MCF 10A (cell line): ENCODE data around the gene CBY2. TPM values are rescaled to one million over a fixed set of nuclear protein-coding genes. Genes with fewer than 3 reads are reported as not detected.

Experiments used
- BruUV-seq: library from RNA; stranded (reverse); fragments of 400-500 nt; replicated peaks from 2 replicates; lab custom pipeline; 2021; lab: Mats Ljungman, UMichigan
- CTCF ChIA-PET: fragments of 300-600 bp; sonication (Branson Sonifier 250); formaldehyde crosslinking; extraction: SDS; loops from one replicate; lab custom pipeline; 2021; ENCODE audit warnings: antibody characterized with exemption, inconsistent platforms; lab: Yijun Ruan, JAX
- POLR2A ChIA-PET: fragments of 300-600, 350-650 bp; sonication (Branson Sonifier 250); formaldehyde crosslinking; extraction: SDS; loops from one replicate; lab custom pipeline; 2020; ENCODE audit warnings: antibody characterized with exemption, inconsistent platforms; lab: Yijun Ruan, JAX
- DNase-seq: peaks from one replicate; pipeline ENCODE4 v3.0.0-alpha.2; 2018; ENCODE audit not compliant: unreplicated experiment
- H3K27ac Mint-ChIP-seq: one replicate; pipeline ENCODE4 v1.8.0; 2022; ENCODE audit warnings: mild to moderate bottlenecking, low read depth, mixed read lengths; ENCODE audit not compliant: unreplicated experiment
- H3K27me3 Mint-ChIP-seq: one replicate; pipeline ENCODE4 v1.8.0; 2022; ENCODE audit warnings: mixed read lengths; ENCODE audit not compliant: insufficient read depth, unreplicated experiment
- H3K36me3 Mint-ChIP-seq: one replicate; pipeline ENCODE4 v1.8.0; 2022; ENCODE audit warnings: mild to moderate bottlenecking, moderate library complexity, mixed read lengths; ENCODE audit not compliant: insufficient read depth, unreplicated experiment
- H3K4me1 Mint-ChIP-seq: one replicate; pipeline ENCODE4 v1.8.0; 2022; ENCODE audit warnings: mixed read lengths; ENCODE audit not compliant: insufficient read depth, unreplicated experiment
- H3K4me3 Mint-ChIP-seq: one replicate; pipeline ENCODE4 v1.8.0; 2022; ENCODE audit warnings: mild to moderate bottlenecking, moderate library complexity, mixed read lengths; ENCODE audit not compliant: unreplicated experiment
- H3K9me3 Mint-ChIP-seq: one replicate; pipeline ENCODE4 v1.8.0; 2022; ENCODE audit warnings: mixed read lengths; ENCODE audit not compliant: unreplicated experiment
- CTCF ChIP-seq: fragments of 200-600 bp; IDR thresholded peaks from one replicate; pipeline ENCODE4 v1.8.0; 2022; ENCODE audit warnings: antibody characterized with exemption, mild to moderate bottlenecking; ENCODE audit not compliant: unreplicated experiment
- intact Hi-C: fragments of 100-400 bp; cut with micrococcal nuclease; formaldehyde crosslinking; loops from 2 replicates; pipeline ENCODE4 v1.14.1; 2022
- total RNA-seq: library from RNA; stranded (reverse); gene quantifications from 2 replicates; pipeline ENCODE4 v1.2.3, GENCODE V29; 2022

Gene CBY2
- total RNA-seq, 1 experiment from 2014 or later: not detected

GRCh38 chr13:45695198-45695730, 6.9 kb upstream of the CBY2 start:
- H3K4me1 Mint-ChIP-seq: no peaks in the 10 kb centered on the region
- ChIA-PET POLR2A (no interaction called here), CTCF (interaction anchor here (0.5 kb wide), 1 partner anchor 82 kb away, joined by 4 read pairs; no protein-coding TSS in a partner anchor)
- no peak for DNase-seq
- no peaks in the 10 kb centered on the region for H3K36me3 Mint-ChIP-seq
- no TSS peak for BruUV-seq
- H3K27ac Mint-ChIP-seq: no peak overlapping the region
- H3K4me3 Mint-ChIP-seq: no peak overlapping the region
- TF ChIP-seq CTCF: no peak
- no peaks in the 10 kb centered on the region for H3K9me3 Mint-ChIP-seq
- peaks cover 39% of the 10 kb centered on the region for H3K27me3 Mint-ChIP-seq
- intact Hi-C loops: no loop called here

GRCh38 chr13:45696610-45697226, 5.4 kb upstream of the CBY2 start:
- POLR2A ChIA-PET: interaction anchor here (0.6 kb wide), 1 partner anchor 177 kb away, joined by 4 read pairs; no protein-coding TSS in a partner anchor
- BruUV-seq: no TSS peak
- CTCF ChIA-PET: interaction anchor here (0.8 kb wide), 1 partner anchor 74 kb away, joined by 3 read pairs; no protein-coding TSS in a partner anchor
- Mint-ChIP-seq H3K4me1 (no peaks in the 10 kb centered on the region), H3K27me3 (peaks cover 39% of the 10 kb centered on the region), H3K27ac (no peak overlapping the region), H3K9me3 (no peaks in the 10 kb centered on the region), H3K36me3 (no peaks in the 10 kb centered on the region), H3K4me3 (no peak overlapping the region)
- intact Hi-C loops: no loop called here
- DNase-seq: peak; percentile 59
- no peak for TF ChIP-seq CTCF

GRCh38 chr13:45700971-45701900, 884 bp upstream of the CBY2 start:
- no peaks in the 10 kb centered on the region for H3K36me3 Mint-ChIP-seq
- DNase-seq: no peak
- ChIA-PET CTCF (interaction anchor here (1.1 kb wide), 1 partner anchor 77 kb away, joined by 4 read pairs; no protein-coding TSS in a partner anchor), POLR2A (no interaction called here)
- TF ChIP-seq CTCF: no peak
- no peaks in the 10 kb centered on the region for H3K4me1 Mint-ChIP-seq
- H3K27me3 Mint-ChIP-seq: peaks cover 68% of the 10 kb centered on the region
- H3K9me3 Mint-ChIP-seq: no peaks in the 10 kb centered on the region
- no peak overlapping the region for H3K4me3 Mint-ChIP-seq
- no TSS peak for BruUV-seq
- no peak overlapping the region for H3K27ac Mint-ChIP-seq
- intact Hi-C loops: no loop called here

GRCh38 chr13:45702869-45703391, 810 bp downstream of the CBY2 start:
- CTCF ChIA-PET: no interaction called here
- POLR2A ChIA-PET: interaction anchor here (0.9 kb wide), 1 partner anchor 11 kb away, joined by 3 read pairs; no protein-coding TSS in a partner anchor
- BruUV-seq: no TSS peak

More at GRCh38 chr13:45702869-45703391, 810 bp downstream of the CBY2 start:
- Mint-ChIP-seq H3K4me1 (no peaks in the 10 kb centered on the region), H3K9me3 (no peaks in the 10 kb centered on the region), H3K4me3 (no peak overlapping the region), H3K36me3 (no peaks in the 10 kb centered on the region), H3K27ac (no peak overlapping the region), H3K27me3 (peaks cover 68% of the 10 kb centered on the region)
- TF ChIP-seq CTCF: no peak
- no peak for DNase-seq
- intact Hi-C loops: no loop called here
